GM12874 (cell line): ENCODE data around the gene SEMA4C.

Experiments used
- TF ChIP-seq, protein P1 (sequence below): IDR thresholded peaks from 2 replicates; pipeline ENCODE4 v1.5.1; 2011; ENCODE audit warnings: low read depth, mild to moderate bottlenecking, control low read depth, low read length, moderate library complexity; ENCODE audit not compliant: insufficient read depth

The SEMA4C gene

GRCh38 chr2:96839293-96839874 lies 30.5 kb downstream of the SEMA4C start:
- TF ChIP-seq, protein P1, sequence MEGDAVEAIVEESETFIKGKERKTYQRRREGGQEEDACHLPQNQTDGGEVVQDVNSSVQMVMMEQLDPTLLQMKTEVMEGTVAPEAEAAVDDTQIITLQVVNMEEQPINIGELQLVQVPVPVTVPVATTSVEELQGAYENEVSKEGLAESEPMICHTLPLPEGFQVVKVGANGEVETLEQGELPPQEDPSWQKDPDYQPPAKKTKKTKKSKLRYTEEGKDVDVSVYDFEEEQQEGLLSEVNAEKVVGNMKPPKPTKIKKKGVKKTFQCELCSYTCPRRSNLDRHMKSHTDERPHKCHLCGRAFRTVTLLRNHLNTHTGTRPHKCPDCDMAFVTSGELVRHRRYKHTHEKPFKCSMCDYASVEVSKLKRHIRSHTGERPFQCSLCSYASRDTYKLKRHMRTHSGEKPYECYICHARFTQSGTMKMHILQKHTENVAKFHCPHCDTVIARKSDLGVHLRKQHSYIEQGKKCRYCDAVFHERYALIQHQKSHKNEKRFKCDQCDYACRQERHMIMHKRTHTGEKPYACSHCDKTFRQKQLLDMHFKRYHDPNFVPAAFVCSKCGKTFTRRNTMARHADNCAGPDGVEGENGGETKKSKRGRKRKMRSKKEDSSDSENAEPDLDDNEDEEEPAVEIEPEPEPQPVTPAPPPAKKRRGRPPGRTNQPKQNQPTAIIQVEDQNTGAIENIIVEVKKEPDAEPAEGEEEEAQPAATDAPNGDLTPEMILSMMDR, result no peak

- TF ChIP-seq, protein P1, result no peak
Observed at GRCh38 chr2:96838345-96839292, 31.3 kb downstream of the SEMA4C start.

GRCh38 chr2:96837575-96837974 lies 32.3 kb downstream of the SEMA4C start:
- TF ChIP-seq, protein P1, result no peak

- TF ChIP-seq, protein P1, result no peak
Observed at GRCh38 chr2:96835830-96836229, 34.0 kb downstream of the SEMA4C start.

GRCh38 chr2:96832754-96833507 lies 36.9 kb downstream of the SEMA4C start:
- TF ChIP-seq, protein P1, result no peak

DNA sequence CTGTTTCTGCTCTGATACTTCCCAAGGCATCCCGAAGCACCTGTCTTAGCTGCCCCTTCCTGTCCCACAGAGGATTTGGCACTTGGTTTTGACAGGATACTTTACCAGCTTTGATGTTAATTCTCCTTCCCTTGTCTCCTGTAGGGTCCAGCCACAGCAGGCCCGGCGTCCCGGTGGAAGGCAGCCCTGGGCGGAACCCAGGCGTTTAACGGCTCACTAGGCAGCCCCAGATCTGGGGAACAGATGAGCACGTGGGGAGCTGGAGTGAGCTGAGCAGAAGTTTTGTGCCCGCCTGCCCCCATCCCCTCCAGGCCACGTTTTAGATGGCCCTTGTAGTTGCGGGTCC lies 37.5 kb downstream of the SEMA4C start:
- TF ChIP-seq, protein P1, result no peak

DNA sequence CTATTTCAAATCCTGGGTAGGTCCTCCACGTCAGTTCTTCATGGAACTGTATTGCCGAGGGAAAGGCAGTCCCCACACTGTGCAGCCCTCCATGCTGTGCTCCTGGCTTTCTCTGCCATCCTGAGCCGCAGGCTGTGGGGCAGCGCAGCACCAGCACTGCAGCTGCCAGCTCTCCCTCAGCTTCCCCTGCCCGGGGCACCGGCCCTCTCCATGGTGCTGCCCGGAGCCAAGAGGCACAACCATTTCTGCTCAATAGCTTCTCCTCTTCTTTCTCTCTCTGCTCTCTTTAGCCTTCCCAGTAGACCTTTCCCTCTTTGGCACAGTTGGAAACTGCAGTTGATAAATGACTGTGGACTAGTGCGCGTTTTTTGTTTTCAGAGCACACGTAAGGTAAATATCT lies 38.2 kb downstream of the SEMA4C start:
- TF ChIP-seq, protein P1, result no peak
